OCI-LY7 (cell line): ENCODE results near the gene UNC5A. TPM values are rescaled to one million over a fixed set of nuclear protein-coding genes. Genes with fewer than 3 reads are reported as not detected.

ENCODE experiments used
- BruUV-seq: library from RNA; stranded (reverse); fragments of 400-500 nt; replicated peaks from 2 replicates; lab custom pipeline; 2021; lab: Mats Ljungman, UMichigan
- CTCF ChIA-PET: fragments of 300-600 bp; sonication (Branson Sonifier 250); formaldehyde crosslinking; loops from one replicate; lab custom pipeline; 2022; ENCODE audit warnings: antibody characterized with exemption; ENCODE audit not compliant: unreplicated experiment; lab: Charles Lee
- POLR2A ChIA-PET: fragments of 300-600 bp; sonication (Branson Sonifier 250); formaldehyde crosslinking; loops from one replicate; lab custom pipeline; 2022; ENCODE audit warnings: antibody characterized with exemption; lab: Charles Lee
- DNase-seq: peaks from one replicate; pipeline ENCODE4 v3.0.0-alpha.2; 2015; ENCODE audit warnings: low spot score
- H2AFZ ChIP-seq: fragments of 200-600 bp; sonication (generic), shearing (Covaris generic); 2 replicates; pipeline ENCODE4 v1.6.1; 2014; ENCODE audit warnings: mild to moderate bottlenecking, antibody characterized with exemption, low read length, moderate library complexity
- H3K27ac ChIP-seq: fragments of 200-600 bp; sonication (generic); 2 replicates; pipeline ENCODE4 v1.5.1; 2014; ENCODE audit warnings: mixed run types, low read depth, mild to moderate bottlenecking, moderate library complexity, low read length, inconsistent platforms; ENCODE audit not compliant: poor library complexity, severe bottlenecking
- H3K36me3 ChIP-seq: fragments of 200-600 bp; sonication (generic); 2 replicates; pipeline ENCODE4 v1.6.1; 2014; ENCODE audit warnings: mild to moderate bottlenecking, antibody characterized with exemption, low read length, moderate library complexity, mixed read lengths; ENCODE audit not compliant: insufficient read depth
- H3K4me1 ChIP-seq: fragments of 200-600 bp; sonication (generic); 2 replicates; pipeline ENCODE4 v1.5.1; 2014; ENCODE audit warnings: mild to moderate bottlenecking, low read length; ENCODE audit not compliant: insufficient read depth, poor library complexity, severe bottlenecking
- H3K4me2 ChIP-seq: fragments of 200-600 bp; sonication (generic); 2 replicates; pipeline ENCODE4 v1.6.1; 2014; ENCODE audit warnings: mild to moderate bottlenecking, low read length
- H3K4me3 ChIP-seq: fragments of 200-600 bp; sonication (generic); 2 replicates; pipeline ENCODE4 v1.5.1; 2014; ENCODE audit warnings: mild to moderate bottlenecking, low read depth, low read length; ENCODE audit not compliant: poor library complexity, severe bottlenecking
- H3K79me2 ChIP-seq: fragments of 200-600 bp; sonication (generic); 2 replicates; pipeline ENCODE4 v1.6.1; 2016; ENCODE audit warnings: low read depth, mild to moderate bottlenecking, low read length, moderate library complexity, mixed read lengths; ENCODE audit not compliant: insufficient read depth
- H3K9me2 ChIP-seq: fragments of 200-600 bp; sonication (generic); 2 replicates; pipeline ENCODE4 v1.6.1; 2016; ENCODE audit warnings: mild to moderate bottlenecking, low read length, mixed read lengths; ENCODE audit not compliant: insufficient read depth
- H3K9me3 ChIP-seq: fragments of 200-600 bp; sonication (generic); 2 replicates; pipeline ENCODE4 v1.6.1; 2014; ENCODE audit warnings: mild to moderate bottlenecking, mixed run types, low read length, mixed read lengths
- H4K20me1 ChIP-seq: fragments of 200-600 bp; sonication (generic); 2 replicates; pipeline ENCODE4 v1.6.1; 2014; ENCODE audit warnings: mild to moderate bottlenecking, antibody characterized with exemption, low read length, moderate library complexity, mixed read lengths; ENCODE audit not compliant: insufficient read depth
- EZH2phosphoT487 ChIP-seq: fragments of 200-600 bp; sonication (generic); IDR thresholded peaks from 2 replicates; pipeline ENCODE4 v1.6.1; 2018; ENCODE audit warnings: low read depth, borderline replicate concordance, mild to moderate bottlenecking, mixed run types, antibody characterized with exemption, low read length, moderate library complexity, mixed read lengths
- intact Hi-C: fragments of 100-400 bp; cut with micrococcal nuclease; formaldehyde crosslinking; loops from one replicate; pipeline ENCODE4 v1.10.0; 2022; ENCODE audit not compliant: unreplicated experiment
- total RNA-seq, 2 experiments: library from RNA; depleted of rRNA in 1 of 2; stranded (reverse); fragments of >200 nt in 1 of 2; shearing (Covaris generic) in 1 of 2; gene quantifications; 2 replicates each; pipeline ENCODE4 v1.2.3, GENCODE V29; 2014 to 2022
- TF ChIP-seq, protein P1 (sequence below): fragments of 200-600 bp; sonication (generic); conservative IDR thresholded peaks from 2 replicates; pipeline ENCODE4 v1.5.1; 2014; ENCODE audit warnings: mild to moderate bottlenecking, antibody characterized with exemption, low read length, moderate library complexity, mixed read lengths

The UNC5A gene
- total RNA-seq, 2 experiments from 2014 or later: not detected

DNA sequence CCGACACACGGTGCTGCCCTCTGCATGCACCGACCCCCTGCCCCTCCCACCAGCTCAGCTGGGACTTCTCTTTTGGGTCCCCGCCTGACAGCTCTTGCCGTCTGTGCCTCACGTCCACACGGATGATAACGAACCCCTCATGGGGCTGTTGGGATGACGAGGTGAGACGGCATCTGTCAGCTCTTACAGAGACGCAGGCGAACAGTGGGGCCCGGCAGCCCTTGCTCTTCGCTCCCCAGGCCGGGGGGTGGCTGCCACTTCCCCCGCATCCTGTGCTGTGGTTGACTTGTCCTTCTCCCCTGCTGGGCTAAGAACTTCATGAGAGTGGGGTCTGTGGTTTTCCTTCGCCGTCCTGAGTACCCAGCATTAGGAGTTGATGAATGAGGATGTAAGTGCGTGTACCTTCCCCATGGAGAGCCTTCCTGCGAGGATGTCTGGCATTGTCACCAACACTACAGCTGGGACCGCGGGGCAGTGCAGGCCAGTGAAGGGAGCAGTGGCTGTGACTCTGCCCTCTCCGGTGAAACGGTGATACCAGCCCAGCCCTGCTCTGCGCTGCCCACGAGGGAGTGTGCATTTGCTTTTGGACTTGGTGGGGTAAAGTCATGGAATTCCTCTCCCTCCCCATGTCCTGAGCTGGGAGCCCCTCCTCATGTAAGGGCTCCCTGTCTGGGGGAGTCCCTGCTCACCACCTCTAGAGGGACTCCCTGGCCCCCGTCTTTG lies 65.6 kb downstream of the UNC5A start:
- no peak overlapping the region for H3K4me3 ChIP-seq
- no TSS peak for BruUV-seq
- POLR2A ChIA-PET: no interaction called here

DNA sequence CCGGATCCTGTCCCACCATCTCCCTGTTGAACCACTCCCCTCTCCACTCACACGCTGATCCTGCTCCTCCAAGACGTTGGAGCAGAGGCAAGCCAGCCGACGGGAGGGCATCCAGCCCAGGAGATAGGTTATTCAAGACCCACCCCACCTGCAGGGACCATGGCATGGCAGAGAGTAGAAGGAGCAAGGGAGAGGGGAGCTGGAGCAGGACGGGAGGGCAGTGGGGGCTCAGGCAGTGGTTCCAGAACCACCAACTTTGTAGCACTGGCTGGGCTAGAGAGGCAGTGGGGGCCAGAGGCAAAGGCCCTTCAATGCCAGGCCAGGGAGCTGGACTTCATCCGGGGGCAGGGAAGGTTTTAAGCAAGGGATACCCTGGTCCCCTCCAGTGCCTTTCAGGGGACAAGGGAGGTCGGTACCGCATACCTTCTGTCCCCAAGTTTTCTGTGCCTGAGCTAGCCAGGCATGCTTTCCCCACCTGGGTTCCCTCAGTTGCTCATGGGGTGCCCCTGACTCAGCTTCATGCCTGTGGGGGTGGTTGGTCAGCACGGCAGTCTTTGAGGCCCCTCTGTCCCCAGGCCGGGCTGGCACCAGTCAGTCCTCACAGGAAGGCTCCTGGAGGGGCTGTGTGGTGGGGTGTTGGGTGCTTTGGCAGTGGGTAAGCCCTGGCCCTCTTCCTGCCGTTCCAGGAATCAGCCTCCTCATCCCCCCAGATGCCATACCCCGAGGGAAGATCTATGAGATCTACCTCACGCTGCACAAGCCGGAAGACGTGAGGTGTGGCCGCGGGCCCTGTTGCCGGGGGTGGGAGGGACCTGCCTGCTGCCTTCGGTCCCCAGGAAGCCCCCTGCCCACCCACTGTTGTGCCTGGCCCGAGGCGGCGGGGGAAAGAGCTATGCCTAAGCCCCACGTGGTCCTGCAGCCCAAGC lies 66.4 kb downstream of the UNC5A start:
- no peaks in the 10 kb centered on the region for H3K79me2 ChIP-seq
- H3K9me2 ChIP-seq: no peaks in the 10 kb centered on the region
- ChIA-PET POLR2A (no interaction called here), CTCF (no interaction called here)
- DNase-seq: no peak
- no peak overlapping the region for H3K4me3 ChIP-seq
- no peak overlapping the region for H2AFZ ChIP-seq
- H3K4me2 ChIP-seq: no peak overlapping the region
- H4K20me1 ChIP-seq: no peaks in the 10 kb centered on the region
- H3K4me1 ChIP-seq: no peaks in the 10 kb centered on the region
- BruUV-seq: no TSS peak
- TF ChIP-seq, protein P1, sequence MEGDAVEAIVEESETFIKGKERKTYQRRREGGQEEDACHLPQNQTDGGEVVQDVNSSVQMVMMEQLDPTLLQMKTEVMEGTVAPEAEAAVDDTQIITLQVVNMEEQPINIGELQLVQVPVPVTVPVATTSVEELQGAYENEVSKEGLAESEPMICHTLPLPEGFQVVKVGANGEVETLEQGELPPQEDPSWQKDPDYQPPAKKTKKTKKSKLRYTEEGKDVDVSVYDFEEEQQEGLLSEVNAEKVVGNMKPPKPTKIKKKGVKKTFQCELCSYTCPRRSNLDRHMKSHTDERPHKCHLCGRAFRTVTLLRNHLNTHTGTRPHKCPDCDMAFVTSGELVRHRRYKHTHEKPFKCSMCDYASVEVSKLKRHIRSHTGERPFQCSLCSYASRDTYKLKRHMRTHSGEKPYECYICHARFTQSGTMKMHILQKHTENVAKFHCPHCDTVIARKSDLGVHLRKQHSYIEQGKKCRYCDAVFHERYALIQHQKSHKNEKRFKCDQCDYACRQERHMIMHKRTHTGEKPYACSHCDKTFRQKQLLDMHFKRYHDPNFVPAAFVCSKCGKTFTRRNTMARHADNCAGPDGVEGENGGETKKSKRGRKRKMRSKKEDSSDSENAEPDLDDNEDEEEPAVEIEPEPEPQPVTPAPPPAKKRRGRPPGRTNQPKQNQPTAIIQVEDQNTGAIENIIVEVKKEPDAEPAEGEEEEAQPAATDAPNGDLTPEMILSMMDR: no peak
- no peak for TF ChIP-seq EZH2phosphoT487
- intact Hi-C loops: no loop called here
- no peak overlapping the region for H3K27ac ChIP-seq
- H3K36me3 ChIP-seq: no peaks in the 10 kb centered on the region
- H3K9me3 ChIP-seq: no peaks in the 10 kb centered on the region

More for the DNA sequence above, 65.6 kb downstream of the UNC5A start:
- CTCF ChIA-PET: no interaction called here
- Histone ChIP-seq H3K4me2 (no peak overlapping the region), H2AFZ (no peak overlapping the region), H3K36me3 (no peaks in the 10 kb centered on the region), H4K20me1 (no peaks in the 10 kb centered on the region), H3K9me2 (no peaks in the 10 kb centered on the region), H3K9me3 (no peaks in the 10 kb centered on the region), H3K4me1 (no peaks in the 10 kb centered on the region), H3K79me2 (no peaks in the 10 kb centered on the region), H3K27ac (no peak overlapping the region)
- no peak for TF ChIP-seq EZH2phosphoT487
- TF ChIP-seq, protein P1: no peak
- intact Hi-C loops: no loop called here
- no peak for DNase-seq
